Measurements from ENCODE around the gene TTPAL.

The TTPAL gene

GRCh38 chr20:44491635-44492395 lies 16.1 kb downstream of the TTPAL start:
- peaks cover 0 to 6% (median 0%) of the 10 kb centered on the region in 4 experiments for H3K4me1 ChIP-seq (ENCODE audit: control extremely low read depth in 1 of 4, control insufficient read depth in 4 of 4, insufficient read depth in 4 of 4, low read length in 3 of 4)
- no peaks in the 10 kb centered on the region for H3K27me3 ChIP-seq (replicated peaks in 2 of 5; ENCODE audit: control insufficient read depth in 4 of 5, insufficient read depth in 5 of 5, low read length in 4 of 5)
- 94% methylated on average over 5 of the region's 5 CpGs for WGBS (ENCODE audit: insufficient coverage)
- H3K27ac ChIP-seq (ENCODE audit: insufficient read depth in 1 of 2, low read depth in 1 of 2, low read length in 2 of 2, poor library complexity in 1 of 2, severe bottlenecking in 2 of 2): no peak overlapping the region
- no peaks in the 10 kb centered on the region for H3K9me3 ChIP-seq (ENCODE audit: control extremely low read depth in 1 of 5, control insufficient read depth in 4 of 5, insufficient read depth in 2 of 5, low read depth in 1 of 5, low read length in 4 of 5)
- POLR2A ChIA-PET: interaction anchor here (0.7 kb wide), 1 partner anchor 119 kb away, joined by 5 read pairs; no protein-coding TSS in a partner anchor
- H3K4me3 ChIP-seq (ENCODE audit: control insufficient read depth in 1 of 7, extremely low read depth in 1 of 7, insufficient read depth in 4 of 7, low read depth in 2 of 7, low read length in 6 of 7): no peak overlapping the region
- no peak for DNase-seq
- H3K36me3 ChIP-seq (ENCODE audit: control insufficient read depth in 4 of 4, insufficient read depth in 4 of 4, low read length in 3 of 4): peaks cover 34 to 81% (median 66%) of the 10 kb centered on the region in 4 experiments
- CTCF ChIA-PET: interaction anchor here (1.1 to 2.5 kb wide), 3 partner anchors 16 to 126 kb away, joined by 3 to 8 read pairs (median 3); partner anchors contain the start of gene TTPAL

DNA sequence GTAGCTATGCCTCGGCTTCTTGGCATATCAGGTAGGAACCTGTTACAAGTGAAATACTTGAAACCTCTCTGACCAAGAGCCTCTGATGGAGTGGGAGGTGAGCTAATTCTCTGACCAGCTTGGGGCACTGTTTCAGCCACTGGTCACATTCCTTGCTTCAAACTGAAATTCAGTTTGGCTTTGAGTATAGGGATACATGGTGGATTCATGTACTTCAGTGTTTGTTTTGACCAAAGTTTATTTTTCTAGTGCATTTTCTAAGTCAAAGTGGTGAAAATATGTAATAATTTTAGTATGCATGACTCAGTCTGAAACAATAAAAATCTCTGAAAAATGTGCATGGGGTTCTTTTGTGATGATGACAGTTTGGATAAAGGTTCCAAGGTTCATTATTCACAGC lies 18.6 kb downstream of the TTPAL start:
- POLR2A ChIA-PET: no interaction called here
- no peak overlapping the region for H3K27ac ChIP-seq (ENCODE audit: insufficient read depth in 1 of 2, low read depth in 1 of 2, low read length in 2 of 2, poor library complexity in 1 of 2, severe bottlenecking in 2 of 2)

DNA sequence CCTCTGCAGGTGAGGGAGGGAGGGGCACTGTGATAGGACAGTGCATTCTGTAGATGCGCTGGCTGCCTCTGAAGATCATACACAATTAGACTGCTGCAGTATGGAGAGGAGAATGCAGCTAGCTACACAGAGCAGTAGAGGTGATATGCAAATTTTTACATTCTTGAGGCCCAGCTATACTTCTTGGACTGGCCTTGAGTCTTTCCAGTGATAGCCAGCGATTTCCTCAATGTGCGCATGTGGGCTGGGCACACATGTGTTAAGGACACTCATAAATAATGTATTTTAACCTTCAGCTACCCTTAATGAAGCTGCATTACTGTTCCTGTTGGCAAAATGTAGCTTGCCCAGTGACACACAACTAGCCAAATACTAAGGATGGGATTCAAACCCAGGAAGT lies 19.0 kb downstream of the TTPAL start:
- ChIA-PET POLR2A (no interaction called here), CTCF (interaction anchor here (1.0 to 1.6 kb wide), 5 partner anchors 17 to 108 kb away, joined by 3 to 4 read pairs (median 3); partner anchors contain the start of gene SERINC3)
- H3K27ac ChIP-seq (ENCODE audit: insufficient read depth in 1 of 2, low read depth in 1 of 2, low read length in 2 of 2, poor library complexity in 1 of 2, severe bottlenecking in 2 of 2): peak overlapping the region in 1 of 2 experiments; percentile 67
- H3K9me3 ChIP-seq (ENCODE audit: control extremely low read depth in 1 of 5, control insufficient read depth in 4 of 5, insufficient read depth in 2 of 5, low read depth in 1 of 5, low read length in 4 of 5): no peaks in the 10 kb centered on the region
- H3K4me3 ChIP-seq (ENCODE audit: control insufficient read depth in 1 of 7, extremely low read depth in 1 of 7, insufficient read depth in 4 of 7, low read depth in 2 of 7, low read length in 6 of 7): no peak overlapping the region
- H3K27me3 ChIP-seq (replicated peaks in 2 of 5; ENCODE audit: control insufficient read depth in 4 of 5, insufficient read depth in 5 of 5, low read length in 4 of 5): no peaks in the 10 kb centered on the region
- no peak for DNase-seq
- H3K4me1 ChIP-seq (ENCODE audit: control extremely low read depth in 1 of 4, control insufficient read depth in 4 of 4, insufficient read depth in 4 of 4, low read length in 3 of 4): peaks cover 0 to 6% (median 0%) of the 10 kb centered on the region in 4 experiments
- peaks cover 29 to 89% (median 62%) of the 10 kb centered on the region in 4 experiments for H3K36me3 ChIP-seq (ENCODE audit: control insufficient read depth in 4 of 4, insufficient read depth in 4 of 4, low read length in 3 of 4)
- WGBS (ENCODE audit: insufficient coverage): 100% methylated on average over 2 of the region's 3 CpGs

More for the DNA sequence above, 18.6 kb downstream of the TTPAL start:
- Histone ChIP-seq H3K4me1 (ENCODE audit: control extremely low read depth in 1 of 4, control insufficient read depth in 4 of 4, insufficient read depth in 4 of 4, low read length in 3 of 4) (peaks cover 0 to 6% (median 0%) of the 10 kb centered on the region in 4 experiments), H3K4me3 (ENCODE audit: control insufficient read depth in 1 of 7, extremely low read depth in 1 of 7, insufficient read depth in 4 of 7, low read depth in 2 of 7, low read length in 6 of 7) (no peak overlapping the region), H3K36me3 (ENCODE audit: control insufficient read depth in 4 of 4, insufficient read depth in 4 of 4, low read length in 3 of 4) (peaks cover 32 to 89% (median 65%) of the 10 kb centered on the region in 4 experiments), H3K27me3 (replicated peaks in 2 of 5; ENCODE audit: control insufficient read depth in 4 of 5, insufficient read depth in 5 of 5, low read length in 4 of 5) (no peaks in the 10 kb centered on the region), H3K9me3 (ENCODE audit: control extremely low read depth in 1 of 5, control insufficient read depth in 4 of 5, insufficient read depth in 2 of 5, low read depth in 1 of 5, low read length in 4 of 5) (no peaks in the 10 kb centered on the region)
- DNase-seq: no peak
- WGBS (ENCODE audit: insufficient coverage): 100% methylated on average over 1 of the region's 1 CpG
- CTCF ChIA-PET: interaction anchor here (1.0 to 2.5 kb wide), 5 partner anchors 17 to 115 kb away, joined by 3 to 8 read pairs (median 3); no protein-coding TSS in a partner anchor

DNA sequence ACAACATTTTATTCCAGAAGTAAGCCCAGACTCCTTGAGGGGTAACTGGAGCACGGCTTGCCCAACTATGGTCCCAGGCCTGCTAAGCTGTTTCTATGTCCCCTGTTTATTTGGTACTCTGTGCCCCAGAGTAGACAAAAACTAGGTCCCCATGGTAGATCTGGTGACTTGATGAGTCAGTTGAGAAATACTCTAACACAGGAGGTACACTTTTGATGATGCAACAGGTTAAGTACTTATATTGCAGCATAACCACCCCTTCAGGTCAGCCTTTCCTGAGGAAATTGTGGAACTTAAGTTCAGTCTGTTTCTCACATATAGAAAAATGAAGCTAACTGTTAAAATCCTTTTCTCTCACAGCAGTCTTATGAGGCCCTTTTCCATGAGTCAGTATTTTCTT lies 19.6 kb downstream of the TTPAL start:
- POLR2A ChIA-PET: no interaction called here
- WGBS (ENCODE audit: insufficient coverage): no CpG with 5 or more reads among the region's 1 CpG
- H3K4me1 ChIP-seq (ENCODE audit: control extremely low read depth in 1 of 4, control insufficient read depth in 4 of 4, insufficient read depth in 4 of 4, low read length in 3 of 4): peaks cover 0 to 6% (median 0%) of the 10 kb centered on the region in 4 experiments
- H3K36me3 ChIP-seq (ENCODE audit: control insufficient read depth in 4 of 4, insufficient read depth in 4 of 4, low read length in 3 of 4): peaks cover 24 to 89% (median 59%) of the 10 kb centered on the region in 4 experiments
- no peaks in the 10 kb centered on the region for H3K9me3 ChIP-seq (ENCODE audit: control extremely low read depth in 1 of 5, control insufficient read depth in 4 of 5, insufficient read depth in 2 of 5, low read depth in 1 of 5, low read length in 4 of 5)
- H3K4me3 ChIP-seq (ENCODE audit: control insufficient read depth in 1 of 7, extremely low read depth in 1 of 7, insufficient read depth in 4 of 7, low read depth in 2 of 7, low read length in 6 of 7): no peak overlapping the region
- CTCF ChIA-PET: interaction anchor here (1.2 to 1.6 kb wide), 4 partner anchors 16 to 108 kb away, joined by 3 to 4 read pairs (median 3); partner anchors contain the start of gene SERINC3
- peak in 2 of 3 donors; percentile 49 to 52 for DNase-seq
- H3K27me3 ChIP-seq (replicated peaks in 2 of 5; ENCODE audit: control insufficient read depth in 4 of 5, insufficient read depth in 5 of 5, low read length in 4 of 5): no peaks in the 10 kb centered on the region
- H3K27ac ChIP-seq (ENCODE audit: insufficient read depth in 1 of 2, low read depth in 1 of 2, low read length in 2 of 2, poor library complexity in 1 of 2, severe bottlenecking in 2 of 2): peak overlapping the region in 1 of 2 experiments; percentile 67

DNA sequence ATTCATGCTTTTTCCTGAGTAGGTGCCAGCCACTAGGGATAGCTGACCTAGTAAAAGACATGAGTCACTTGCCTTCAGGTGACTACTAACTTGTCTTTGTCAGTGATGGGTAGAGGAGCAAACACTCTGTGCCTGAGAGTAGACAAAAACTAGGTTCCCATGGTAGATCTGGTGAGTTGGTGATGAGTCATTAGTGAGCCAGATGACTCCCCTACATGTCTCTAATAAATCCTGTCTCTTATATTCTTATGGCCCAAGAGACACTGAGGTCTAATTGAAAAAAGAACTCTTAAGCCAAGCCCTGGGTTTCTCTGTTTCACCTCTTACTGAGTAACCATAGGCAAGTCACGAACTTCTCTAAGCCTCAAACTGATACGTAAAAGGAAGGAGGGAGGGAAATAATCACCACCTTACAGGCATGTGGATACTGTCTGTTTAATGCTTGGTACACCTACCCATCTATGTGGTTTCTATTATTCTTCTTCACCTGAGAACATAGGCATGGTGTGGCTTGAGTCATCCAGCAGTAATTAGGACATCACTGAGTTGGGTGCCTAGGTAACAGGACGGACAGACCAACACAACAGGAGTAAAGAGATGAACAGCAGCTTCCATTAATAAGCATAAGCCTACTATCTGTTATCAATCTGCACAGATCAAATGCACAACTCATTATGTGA lies 20.3 kb downstream of the TTPAL start:
- 90% methylated on average over 2 of the region's 3 CpGs for WGBS (ENCODE audit: insufficient coverage)
- POLR2A ChIA-PET: no interaction called here
- Histone ChIP-seq H3K9me3 (ENCODE audit: control extremely low read depth in 1 of 5, control insufficient read depth in 4 of 5, insufficient read depth in 2 of 5, low read depth in 1 of 5, low read length in 4 of 5) (no peaks in the 10 kb centered on the region), H3K4me3 (ENCODE audit: control insufficient read depth in 1 of 7, extremely low read depth in 1 of 7, insufficient read depth in 4 of 7, low read depth in 2 of 7, low read length in 6 of 7) (no peak overlapping the region), H3K36me3 (ENCODE audit: control insufficient read depth in 4 of 4, insufficient read depth in 4 of 4, low read length in 3 of 4) (peaks cover 20 to 92% (median 61%) of the 10 kb centered on the region in 4 experiments), H3K27me3 (replicated peaks in 2 of 5; ENCODE audit: control insufficient read depth in 4 of 5, insufficient read depth in 5 of 5, low read length in 4 of 5) (no peaks in the 10 kb centered on the region), H3K4me1 (ENCODE audit: control extremely low read depth in 1 of 4, control insufficient read depth in 4 of 4, insufficient read depth in 4 of 4, low read length in 3 of 4) (peaks cover 0 to 6% (median 0%) of the 10 kb centered on the region in 4 experiments), H3K27ac (ENCODE audit: insufficient read depth in 1 of 2, low read depth in 1 of 2, low read length in 2 of 2, poor library complexity in 1 of 2, severe bottlenecking in 2 of 2) (peak overlapping the region in 1 of 2 experiments; percentile 67)
- peak in 2 of 3 donors; percentile 14 to 22 for DNase-seq
- CTCF ChIA-PET: interaction anchor here (1.3 kb wide), 1 partner anchor 26 kb away, joined by 3 read pairs; the partner anchor contains the start of gene SERINC3

- ChIA-PET POLR2A (no interaction called here), CTCF (no interaction called here)
- Histone ChIP-seq H3K4me1 (ENCODE audit: control extremely low read depth in 1 of 4, control insufficient read depth in 4 of 4, insufficient read depth in 4 of 4, low read length in 3 of 4) (peaks cover 0 to 6% (median 0%) of the 10 kb centered on the region in 4 experiments), H3K9me3 (ENCODE audit: control extremely low read depth in 1 of 5, control insufficient read depth in 4 of 5, insufficient read depth in 2 of 5, low read depth in 1 of 5, low read length in 4 of 5) (no peaks in the 10 kb centered on the region), H3K27ac (ENCODE audit: insufficient read depth in 1 of 2, low read depth in 1 of 2, low read length in 2 of 2, poor library complexity in 1 of 2, severe bottlenecking in 2 of 2) (peak overlapping the region in 1 of 2 experiments; percentile 25), H3K27me3 (replicated peaks in 2 of 5; ENCODE audit: control insufficient read depth in 4 of 5, insufficient read depth in 5 of 5, low read length in 4 of 5) (no peaks in the 10 kb centered on the region), H3K4me3 (ENCODE audit: control insufficient read depth in 1 of 7, extremely low read depth in 1 of 7, insufficient read depth in 4 of 7, low read depth in 2 of 7, low read length in 6 of 7) (no peak overlapping the region), H3K36me3 (ENCODE audit: control insufficient read depth in 4 of 4, insufficient read depth in 4 of 4, low read length in 3 of 4) (peaks cover 25 to 94% (median 64%) of the 10 kb centered on the region in 4 experiments)
- DNase-seq: no peak
- 93% methylated on average over 3 of the region's 3 CpGs for WGBS (ENCODE audit: insufficient coverage)
Observed at GRCh38 chr20:44496976-44497375, 21.3 kb downstream of the TTPAL start.

Measured in common myeloid progenitor, CD34-positive (primary cell).